HEK293 (cell line): Measurements from ENCODE around the gene FHL2.

Experiments used
- CTCF ChIA-PET: fragments of 350-600 bp; formaldehyde crosslinking; extraction: SDS; loops from one replicate; lab custom pipeline; 2021; ENCODE audit warnings: antibody characterized with exemption; lab: Yijun Ruan, JAX
- POLR2A ChIA-PET: fragments of 300-600 bp; formaldehyde crosslinking; extraction: SDS; loops from one replicate; lab custom pipeline; 2020; ENCODE audit warnings: antibody characterized with exemption, inconsistent platforms; lab: Yijun Ruan, JAX
- H3K27ac ChIP-seq: fragments of 200-500 bp; sonication (Bioruptor generic); 2 replicates; pipeline ENCODE4 v1.5.1; 2014; ENCODE audit warnings: low read depth, low read length, control low read depth, inconsistent platforms; ENCODE audit errors: extremely low read depth
- H3K36me3 ChIP-seq, 2 experiments: fragments of 200-500 bp in 1 of 2; sonication (Bioruptor generic) in 1 of 2; 1 replicate in 1 of 2; 2 replicates in 1 of 2; pipeline ENCODE4 v1.5.1; 2014 to 2017; ENCODE audit warnings: inconsistent platforms in 2 of 2, low read length in 2 of 2; ENCODE audit not compliant: control insufficient read depth in 2 of 2, insufficient read depth in 1 of 2
- H3K4me1 ChIP-seq: fragments of 200-500 bp; sonication (Bioruptor generic); 2 replicates; pipeline ENCODE4 v1.5.1; 2014; ENCODE audit warnings: mild to moderate bottlenecking, low read length, inconsistent platforms; ENCODE audit not compliant: control insufficient read depth, insufficient read depth
- H3K4me3 ChIP-seq: 2 replicates; pipeline ENCODE4 v1.5.1; 2011; ENCODE audit warnings: low read depth, mild to moderate bottlenecking, control low read depth, low read length, moderate library complexity
- H3K9me3 ChIP-seq: fragments of 200-500 bp; sonication (Bioruptor generic); 2 replicates; pipeline ENCODE4 v1.5.1; 2014; ENCODE audit warnings: low read depth, low read length, inconsistent platforms; ENCODE audit not compliant: control insufficient read depth, insufficient read depth
- GLI2 ChIP-seq: fragments of 450-650 bp; formaldehyde crosslinking; IDR thresholded peaks from 2 replicates; pipeline ENCODE4; 2017; ENCODE audit warnings: missing biosample characterization, missing genetic modification characterization, low read depth, borderline replicate concordance
- PRDM1 ChIP-seq: fragments of 450-650 bp; formaldehyde crosslinking; IDR thresholded peaks from 2 replicates; pipeline ENCODE4; 2016; ENCODE audit warnings: missing biosample characterization, missing genetic modification characterization
- SETDB1 ChIP-seq: IDR thresholded peaks from one replicate; pipeline ENCODE4 v1.6.1; 2017; ENCODE audit warnings: mild to moderate bottlenecking, low read length, moderate library complexity, mixed read lengths; ENCODE audit not compliant: insufficient read length
- YY2 ChIP-seq: fragments of 450-650 bp; formaldehyde crosslinking; IDR thresholded peaks from 2 replicates; pipeline ENCODE4 v1.5.1; 2016; ENCODE audit warnings: missing biosample characterization, missing genetic modification characterization
- ZNF114 ChIP-seq: fragments of 450-650 bp; formaldehyde crosslinking; IDR thresholded peaks from 2 replicates; pipeline ENCODE4 v1.5.0; 2017; ENCODE audit warnings: missing biosample characterization, missing genetic modification characterization
- ZNF132 ChIP-seq: fragments of 450-650 bp; formaldehyde crosslinking; IDR thresholded peaks from 2 replicates; pipeline ENCODE4 v1.5.1; 2017; ENCODE audit warnings: missing biosample characterization, missing genetic modification characterization, borderline replicate concordance
- ZNF16 ChIP-seq: fragments of 450-650 bp; formaldehyde crosslinking; IDR thresholded peaks from 2 replicates; pipeline ENCODE4 v1.5.1; 2016; ENCODE audit warnings: low read depth, missing biosample characterization, missing genetic modification characterization
- ZNF274 ChIP-seq, 2 experiments: fragments of 200-500 bp in 1 of 2; fragments of 450-650 bp in 1 of 2; sonication (Bioruptor generic) in 1 of 2; formaldehyde crosslinking in 1 of 2; IDR thresholded peaks; 2 replicates each; pipeline versions ENCODE4 v1.5.1 to v1.6.1; 2014 to 2016; ENCODE audit warnings: borderline replicate concordance in 1 of 2, inconsistent platforms in 1 of 2, low read length in 1 of 2, missing biosample characterization in 1 of 2, missing genetic modification characterization in 1 of 2
- ZNF302 ChIP-seq: fragments of 450-650 bp; formaldehyde crosslinking; IDR thresholded peaks from 2 replicates; pipeline ENCODE4 v1.5.1; 2016; ENCODE audit warnings: missing biosample characterization, missing genetic modification characterization, low read depth
- ZNF324 ChIP-seq: fragments of 450-650 bp; formaldehyde crosslinking; IDR thresholded peaks from 2 replicates; pipeline ENCODE4 v1.5.1; 2016; ENCODE audit warnings: missing biosample characterization, missing genetic modification characterization
- ZNF426 ChIP-seq: fragments of 450-650 bp; formaldehyde crosslinking; IDR thresholded peaks from 2 replicates; pipeline ENCODE4 v1.5.1; 2017; ENCODE audit warnings: missing biosample characterization, missing genetic modification characterization, mild to moderate bottlenecking, inconsistent platforms, moderate library complexity
- ZNF501 ChIP-seq: fragments of 450-650 bp; formaldehyde crosslinking; IDR thresholded peaks from 2 replicates; pipeline ENCODE4 v1.5.1; 2016; ENCODE audit warnings: missing biosample characterization, missing genetic modification characterization
- ZNF510 ChIP-seq: fragments of 450-650 bp; formaldehyde crosslinking; IDR thresholded peaks from 2 replicates; pipeline ENCODE4 v1.5.1; 2018; ENCODE audit warnings: mild to moderate bottlenecking, missing genetic modification characterization, missing biosample characterization; ENCODE audit not compliant: insufficient replicate concordance
- ZNF521 ChIP-seq: fragments of 450-650 bp; formaldehyde crosslinking; IDR thresholded peaks from 2 replicates; pipeline ENCODE4 v1.5.1; 2017; ENCODE audit warnings: missing biosample characterization, mild to moderate bottlenecking, missing genetic modification characterization
- ZNF549 ChIP-seq: fragments of 450-650 bp; IDR thresholded peaks from 2 replicates; pipeline ENCODE4 v1.5.1; 2018; ENCODE audit warnings: missing biosample characterization, missing genetic modification characterization, mild to moderate bottlenecking, inconsistent platforms, moderate library complexity
- ZNF558 ChIP-seq: fragments of 450-650 bp; formaldehyde crosslinking; IDR thresholded peaks from 2 replicates; pipeline ENCODE4 v1.5.1; 2016; ENCODE audit warnings: missing biosample characterization, missing genetic modification characterization
- ZNF707 ChIP-seq: fragments of 450-650 bp; formaldehyde crosslinking; IDR thresholded peaks from 2 replicates; pipeline ENCODE4 v1.5.1; 2016; ENCODE audit warnings: missing biosample characterization, missing genetic modification characterization
- ZNF777 ChIP-seq: fragments of 450-650 bp; formaldehyde crosslinking; IDR thresholded peaks from 2 replicates; pipeline ENCODE4 v1.5.1; 2017; ENCODE audit warnings: missing biosample characterization, missing genetic modification characterization, borderline replicate concordance
- TF ChIP-seq, protein P1 (sequence below): fragments of 450-650 bp; IDR thresholded peaks from 2 replicates; pipeline ENCODE4 v1.5.1; 2018; ENCODE audit warnings: missing biosample characterization, missing genetic modification characterization
- TF ChIP-seq, protein P2 (sequence below): fragments of 450-650 bp; formaldehyde crosslinking; IDR thresholded peaks from 2 replicates; pipeline ENCODE4 v1.5.1; 2016; ENCODE audit warnings: missing biosample characterization, missing genetic modification characterization
- TF ChIP-seq, protein P3 (sequence below): fragments of 450-650 bp; formaldehyde crosslinking; IDR thresholded peaks from 2 replicates; pipeline ENCODE4 v1.5.1; 2016; ENCODE audit warnings: missing biosample characterization, missing genetic modification characterization
- TF ChIP-seq, protein P4 (sequence below): fragments of 450-650 bp; formaldehyde crosslinking; IDR thresholded peaks from 2 replicates; pipeline ENCODE4 v1.5.1; 2016; ENCODE audit warnings: missing biosample characterization, missing genetic modification characterization
- TF ChIP-seq, protein P5 (sequence below): fragments of 450-650 bp; formaldehyde crosslinking; IDR thresholded peaks from 2 replicates; pipeline ENCODE4 v1.5.1; 2016; ENCODE audit warnings: missing biosample characterization, missing genetic modification characterization

Gene FHL2

DNA sequence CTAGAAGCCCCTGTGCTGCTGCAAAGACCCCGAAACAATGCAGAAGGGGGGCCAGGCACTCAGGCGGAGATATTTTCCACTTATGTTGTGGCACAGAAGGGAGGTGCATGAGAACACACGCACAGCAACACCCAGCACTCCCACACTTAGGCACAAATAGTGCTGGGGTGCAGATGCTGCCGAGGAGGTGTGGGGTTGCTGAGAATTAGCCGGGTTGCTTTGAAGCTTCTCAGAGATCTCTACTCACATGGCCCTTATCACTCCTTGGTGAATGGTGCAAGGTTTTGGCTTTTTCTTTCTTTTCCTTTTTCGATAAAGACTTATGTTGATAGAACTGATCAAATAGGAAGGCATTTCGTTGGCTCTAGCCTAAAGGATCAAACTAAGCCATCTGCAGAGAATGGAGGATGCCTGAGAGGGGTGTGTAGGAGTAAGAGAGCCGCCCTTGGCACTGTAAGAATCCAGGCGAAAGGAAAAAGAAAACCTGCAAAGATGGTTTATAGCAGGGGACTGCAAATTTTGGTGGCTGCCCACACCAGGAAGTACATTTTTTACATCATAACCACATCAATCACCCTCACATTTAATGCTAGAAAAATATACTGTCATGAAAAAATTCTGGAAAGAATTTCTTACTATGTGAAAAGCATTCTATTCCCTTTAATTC lies 27.9 kb upstream of the FHL2 start:
- no peak overlapping the region for H3K27ac ChIP-seq
- POLR2A ChIA-PET = no interaction called here

DNA sequence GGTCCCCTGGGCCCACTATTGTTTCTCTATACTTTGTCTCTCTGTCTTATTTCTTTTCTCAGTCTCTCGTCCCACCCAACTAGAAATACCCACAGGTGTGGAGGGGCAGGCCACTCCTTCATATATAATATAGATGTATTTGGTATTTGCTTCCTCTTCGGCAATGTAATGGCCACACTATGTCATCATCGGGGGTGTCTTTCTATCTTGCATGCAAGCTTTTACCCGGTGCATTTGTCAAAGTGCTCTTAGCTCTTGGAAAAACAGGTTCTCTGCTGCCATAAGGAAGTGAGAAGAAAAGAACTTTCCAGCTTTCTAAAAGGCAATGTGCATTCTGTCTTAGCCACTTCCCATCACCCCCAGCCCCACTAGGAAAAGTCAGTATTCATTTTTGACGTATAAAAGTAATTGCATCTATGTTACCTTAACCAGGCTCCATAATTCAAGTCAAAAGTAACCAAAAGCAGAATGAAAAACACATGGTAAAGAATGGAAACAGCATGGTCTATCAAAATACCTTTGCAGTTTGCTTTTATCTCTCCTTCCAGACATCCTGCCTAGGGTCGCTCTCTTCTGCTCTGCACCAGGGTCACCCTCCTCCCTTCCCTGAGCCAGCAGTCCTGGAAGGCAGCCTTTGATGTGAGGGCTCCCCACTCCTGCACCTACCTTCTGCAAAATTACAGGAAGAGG lies 27.2 kb upstream of the FHL2 start:
- ChIA-PET POLR2A (no interaction called here), CTCF (interaction anchor here (0.6 kb wide), 1 partner anchor 9 kb away, joined by 4 read pairs; no protein-coding TSS in a partner anchor)
- Histone ChIP-seq H3K9me3 (no peaks in the 10 kb centered on the region), H3K27ac (no peak overlapping the region), H3K4me1 (no peaks in the 10 kb centered on the region), H3K4me3 (no peak overlapping the region), H3K36me3 (no peaks in the 10 kb centered on the region)
- TF ChIP-seq ZNF426 (tag by site-specific recombination) = no peak
- no peak for TF ChIP-seq ZNF324 (tag by site-specific recombination)
- TF ChIP-seq ZNF510 (tag by site-specific recombination) = no peak
- TF ChIP-seq, protein P1, sequence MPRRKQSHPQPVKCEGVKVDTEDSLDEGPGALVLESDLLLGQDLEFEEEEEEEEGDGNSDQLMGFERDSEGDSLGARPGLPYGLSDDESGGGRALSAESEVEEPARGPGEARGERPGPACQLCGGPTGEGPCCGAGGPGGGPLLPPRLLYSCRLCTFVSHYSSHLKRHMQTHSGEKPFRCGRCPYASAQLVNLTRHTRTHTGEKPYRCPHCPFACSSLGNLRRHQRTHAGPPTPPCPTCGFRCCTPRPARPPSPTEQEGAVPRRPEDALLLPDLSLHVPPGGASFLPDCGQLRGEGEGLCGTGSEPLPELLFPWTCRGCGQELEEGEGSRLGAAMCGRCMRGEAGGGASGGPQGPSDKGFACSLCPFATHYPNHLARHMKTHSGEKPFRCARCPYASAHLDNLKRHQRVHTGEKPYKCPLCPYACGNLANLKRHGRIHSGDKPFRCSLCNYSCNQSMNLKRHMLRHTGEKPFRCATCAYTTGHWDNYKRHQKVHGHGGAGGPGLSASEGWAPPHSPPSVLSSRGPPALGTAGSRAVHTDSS (tag by site-specific recombination) = no peak
- TF ChIP-seq, protein P2, sequence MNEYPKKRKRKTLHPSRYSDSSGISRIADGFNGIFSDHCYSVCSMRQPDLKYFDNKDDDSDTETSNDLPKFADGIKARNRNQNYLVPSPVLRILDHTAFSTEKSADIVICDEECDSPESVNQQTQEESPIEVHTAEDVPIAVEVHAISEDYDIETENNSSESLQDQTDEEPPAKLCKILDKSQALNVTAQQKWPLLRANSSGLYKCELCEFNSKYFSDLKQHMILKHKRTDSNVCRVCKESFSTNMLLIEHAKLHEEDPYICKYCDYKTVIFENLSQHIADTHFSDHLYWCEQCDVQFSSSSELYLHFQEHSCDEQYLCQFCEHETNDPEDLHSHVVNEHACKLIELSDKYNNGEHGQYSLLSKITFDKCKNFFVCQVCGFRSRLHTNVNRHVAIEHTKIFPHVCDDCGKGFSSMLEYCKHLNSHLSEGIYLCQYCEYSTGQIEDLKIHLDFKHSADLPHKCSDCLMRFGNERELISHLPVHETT (tag by site-specific recombination) = no peak
- TF ChIP-seq ZNF501 (tag by site-specific recombination) = no peak
- TF ChIP-seq ZNF274 (IDR thresholded peaks at IDR 0.05; ENCODE audit: low read length) = no peak
- no peak for TF ChIP-seq ZNF274 (tag by site-specific recombination; IDR thresholded peaks at IDR 0.05; ENCODE audit: borderline replicate concordance)
- TF ChIP-seq GLI2 (tag by site-specific recombination) = no peak
- no peak for TF ChIP-seq ZNF114
- TF ChIP-seq ZNF777 (tag by site-specific recombination) = no peak
- TF ChIP-seq ZNF132 (tag by site-specific recombination) = no peak
- no peak for TF ChIP-seq YY2
- TF ChIP-seq, protein P3, sequence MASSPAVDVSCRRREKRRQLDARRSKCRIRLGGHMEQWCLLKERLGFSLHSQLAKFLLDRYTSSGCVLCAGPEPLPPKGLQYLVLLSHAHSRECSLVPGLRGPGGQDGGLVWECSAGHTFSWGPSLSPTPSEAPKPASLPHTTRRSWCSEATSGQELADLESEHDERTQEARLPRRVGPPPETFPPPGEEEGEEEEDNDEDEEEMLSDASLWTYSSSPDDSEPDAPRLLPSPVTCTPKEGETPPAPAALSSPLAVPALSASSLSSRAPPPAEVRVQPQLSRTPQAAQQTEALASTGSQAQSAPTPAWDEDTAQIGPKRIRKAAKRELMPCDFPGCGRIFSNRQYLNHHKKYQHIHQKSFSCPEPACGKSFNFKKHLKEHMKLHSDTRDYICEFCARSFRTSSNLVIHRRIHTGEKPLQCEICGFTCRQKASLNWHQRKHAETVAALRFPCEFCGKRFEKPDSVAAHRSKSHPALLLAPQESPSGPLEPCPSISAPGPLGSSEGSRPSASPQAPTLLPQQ (tag by site-specific recombination) = no peak
- TF ChIP-seq ZNF707 (tag by site-specific recombination) = no peak
- TF ChIP-seq, protein P4, sequence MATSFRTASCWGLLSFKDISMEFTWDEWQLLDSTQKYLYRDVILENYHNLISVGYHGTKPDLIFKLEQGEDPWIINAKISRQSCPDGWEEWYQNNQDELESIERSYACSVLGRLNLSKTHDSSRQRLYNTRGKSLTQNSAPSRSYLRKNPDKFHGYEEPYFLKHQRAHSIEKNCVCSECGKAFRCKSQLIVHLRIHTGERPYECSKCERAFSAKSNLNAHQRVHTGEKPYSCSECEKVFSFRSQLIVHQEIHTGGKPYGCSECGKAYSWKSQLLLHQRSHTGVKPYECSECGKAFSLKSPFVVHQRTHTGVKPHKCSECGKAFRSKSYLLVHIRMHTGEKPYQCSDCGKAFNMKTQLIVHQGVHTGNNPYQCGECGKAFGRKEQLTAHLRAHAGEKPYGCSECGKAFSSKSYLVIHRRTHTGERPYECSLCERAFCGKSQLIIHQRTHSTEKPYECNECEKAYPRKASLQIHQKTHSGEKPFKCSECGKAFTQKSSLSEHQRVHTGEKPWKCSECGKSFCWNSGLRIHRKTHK (tag by site-specific recombination) = no peak
- TF ChIP-seq PRDM1 (tag by site-specific recombination) = no peak
- no peak for TF ChIP-seq ZNF549 (tag by site-specific recombination)
- TF ChIP-seq ZNF16 = no peak
- no peak for TF ChIP-seq ZNF558

More for the DNA sequence above, 27.9 kb upstream of the FHL2 start:
- Histone ChIP-seq H3K4me1 (no peaks in the 10 kb centered on the region), H3K4me3 (no peak overlapping the region), H3K36me3 (no peaks in the 10 kb centered on the region), H3K9me3 (no peaks in the 10 kb centered on the region)
- TF ChIP-seq ZNF521 (tag by site-specific recombination) (no peak), SETDB1 (no peak), ZNF302 (tag by site-specific recombination) (no peak)
- TF ChIP-seq, protein P5, sequence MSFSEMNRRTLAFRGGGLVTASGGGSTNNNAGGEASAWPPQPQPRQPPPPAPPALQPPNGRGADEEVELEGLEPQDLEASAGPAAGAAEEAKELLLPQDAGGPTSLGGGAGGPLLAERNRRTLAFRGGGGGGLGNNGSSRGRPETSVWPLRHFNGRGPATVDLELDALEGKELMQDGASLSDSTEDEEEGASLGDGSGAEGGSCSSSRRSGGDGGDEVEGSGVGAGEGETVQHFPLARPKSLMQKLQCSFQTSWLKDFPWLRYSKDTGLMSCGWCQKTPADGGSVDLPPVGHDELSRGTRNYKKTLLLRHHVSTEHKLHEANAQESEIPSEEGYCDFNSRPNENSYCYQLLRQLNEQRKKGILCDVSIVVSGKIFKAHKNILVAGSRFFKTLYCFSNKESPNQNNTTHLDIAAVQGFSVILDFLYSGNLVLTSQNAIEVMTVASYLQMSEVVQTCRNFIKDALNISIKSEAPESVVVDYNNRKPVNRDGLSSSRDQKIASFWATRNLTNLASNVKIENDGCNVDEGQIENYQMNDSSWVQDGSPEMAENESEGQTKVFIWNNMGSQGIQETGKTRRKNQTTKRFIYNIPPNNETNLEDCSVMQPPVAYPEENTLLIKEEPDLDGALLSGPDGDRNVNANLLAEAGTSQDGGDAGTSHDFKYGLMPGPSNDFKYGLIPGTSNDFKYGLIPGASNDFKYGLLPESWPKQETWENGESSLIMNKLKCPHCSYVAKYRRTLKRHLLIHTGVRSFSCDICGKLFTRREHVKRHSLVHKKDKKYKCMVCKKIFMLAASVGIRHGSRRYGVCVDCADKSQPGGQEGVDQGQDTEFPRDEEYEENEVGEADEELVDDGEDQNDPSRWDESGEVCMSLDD (tag by site-specific recombination) = no peak
- CTCF ChIA-PET = interaction anchor here (0.6 to 0.7 kb wide), 2 partner anchors 41 to 91 kb away, joined by 4 to 6 read pairs; no protein-coding TSS in a partner anchor
